ENCODE results near the gene DAB1.

The DAB1 gene

DNA sequence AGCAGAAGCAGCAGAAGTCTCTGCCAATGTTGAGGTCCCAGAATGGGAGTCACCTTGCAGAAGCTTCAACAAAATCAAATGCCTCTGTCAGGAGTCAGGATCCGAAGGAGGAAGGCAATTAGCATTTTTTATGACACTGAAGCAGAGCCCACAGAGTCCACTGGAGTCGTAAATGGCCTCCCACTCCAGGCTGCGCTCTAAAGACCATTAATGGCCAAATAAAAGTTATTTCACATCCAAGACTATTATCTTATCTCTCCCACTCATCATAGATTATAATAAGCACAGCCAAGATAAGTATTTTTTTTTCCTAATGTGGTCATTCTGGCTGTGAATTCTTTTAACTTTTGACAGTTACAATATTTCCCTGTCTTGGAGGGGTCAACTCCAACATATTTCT lies 267.0 kb downstream of the DAB1 start:
- no peak for DNase-seq

GRCh38 chr1:57146100-57146499 lies 277.8 kb downstream of the DAB1 start:
- DNase-seq, result no peak

DNA sequence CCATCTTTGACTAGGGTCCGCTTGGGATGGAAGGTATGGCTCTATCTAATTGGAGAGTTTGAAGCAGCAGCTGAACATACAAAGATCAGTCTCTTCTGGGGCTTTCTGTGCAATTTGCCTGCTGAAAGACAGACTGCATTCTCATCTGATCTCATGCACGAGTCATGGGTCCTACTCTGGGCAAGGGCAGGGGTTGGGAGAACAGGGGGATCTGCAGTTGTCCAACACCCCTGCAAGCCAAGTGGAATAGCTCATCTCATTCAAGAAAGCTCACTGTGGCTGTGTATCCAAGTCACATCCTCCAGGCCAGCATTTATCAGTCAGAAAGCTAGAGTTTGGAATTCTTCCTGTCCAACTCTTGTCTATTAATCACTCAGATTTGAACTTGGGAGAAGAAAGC lies 280.9 kb downstream of the DAB1 start:
- DNase-seq, result no peak

DNA sequence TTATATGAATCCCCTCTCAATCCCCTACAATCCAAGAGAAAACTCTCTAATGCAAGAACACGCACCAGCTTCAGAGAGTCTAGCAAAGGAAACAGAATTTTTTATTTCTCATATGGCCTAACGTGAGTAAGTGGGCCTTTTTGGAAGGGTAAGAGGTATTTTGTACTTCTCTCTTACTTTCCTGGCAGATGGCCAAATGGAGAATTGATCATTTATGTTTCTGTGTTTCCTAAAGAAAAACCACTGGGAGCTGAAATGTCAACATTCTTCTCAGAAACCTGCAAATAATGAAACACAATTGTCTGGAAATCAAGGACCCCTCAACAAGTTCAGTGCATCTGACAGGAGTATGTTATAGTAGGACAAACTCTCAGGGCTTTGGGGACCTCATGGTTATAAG lies 281.7 kb downstream of the DAB1 start:
- DNase-seq, result no peak

DNA sequence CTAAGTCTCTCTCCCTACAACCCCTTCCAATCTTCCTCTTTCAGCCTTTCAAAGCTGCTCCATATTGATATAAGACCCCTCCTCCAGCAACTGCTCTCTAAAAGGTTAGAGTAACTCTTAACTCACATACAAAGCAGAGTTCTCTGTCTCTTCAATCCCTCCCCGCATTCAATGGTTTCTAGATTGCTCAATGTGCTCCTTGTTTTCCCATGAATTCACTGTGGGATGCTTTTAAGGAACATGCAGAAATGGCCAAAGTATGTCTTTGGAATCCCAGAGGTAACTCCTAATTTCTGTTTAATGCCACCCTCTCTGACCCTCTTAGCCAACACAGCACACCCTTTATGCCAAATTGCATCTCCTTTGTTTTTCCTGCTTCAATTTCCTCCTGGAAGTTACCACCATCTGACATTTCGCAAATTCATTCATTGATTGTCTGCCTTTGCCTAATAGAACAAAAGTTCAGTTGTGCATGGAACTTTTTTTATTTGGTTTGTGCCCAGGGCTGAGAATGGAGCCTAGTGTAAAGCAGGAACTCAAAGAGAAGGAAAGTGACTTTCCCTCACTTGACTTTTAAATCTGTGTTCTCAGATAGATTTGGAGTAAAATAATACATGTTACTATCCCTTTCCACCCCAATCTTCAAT lies 285.3 kb downstream of the DAB1 start:
- DNase-seq, result no peak

DNA sequence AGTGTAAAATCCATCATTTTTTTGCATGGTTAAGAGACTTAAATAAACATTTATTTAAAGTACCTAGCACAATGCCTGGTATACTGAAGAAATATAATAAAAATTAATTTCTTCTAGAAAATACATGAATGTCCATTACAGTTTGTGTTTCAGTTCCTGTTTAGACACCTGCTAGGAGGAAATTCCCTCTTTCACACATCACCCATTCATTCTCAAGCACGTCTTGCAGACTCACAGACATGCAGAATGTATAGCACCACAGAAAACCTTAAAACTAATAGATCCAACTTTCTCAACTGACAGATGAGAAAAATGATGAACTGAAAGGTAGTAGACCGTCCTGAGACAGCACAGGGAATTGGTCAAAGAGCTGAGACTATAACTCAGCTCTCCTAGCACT lies 285.9 kb downstream of the DAB1 start:
- no peak for DNase-seq

GRCh38 chr1:57134803-57135202 lies 289.1 kb downstream of the DAB1 start:
- DNase-seq, result no peak

DNA sequence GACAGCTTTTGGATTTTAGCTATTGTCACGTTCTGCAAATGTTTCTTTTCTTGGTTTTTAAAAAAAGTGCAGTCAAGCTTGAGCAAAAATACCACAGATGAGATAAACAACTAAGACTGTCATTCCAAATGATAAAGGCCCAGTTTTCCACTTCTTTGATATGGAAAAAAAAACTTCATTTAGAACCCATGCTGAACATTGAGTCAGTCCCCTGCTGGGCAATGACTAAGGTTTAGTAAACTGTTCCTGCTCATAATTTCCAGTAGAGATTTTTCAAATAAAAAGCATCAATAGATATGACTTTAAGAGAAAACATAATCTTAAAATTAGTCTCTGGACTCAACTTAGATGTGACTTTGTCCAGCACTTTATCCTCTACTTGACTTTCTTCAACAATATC lies 290.2 kb downstream of the DAB1 start:
- no peak for DNase-seq

DNA sequence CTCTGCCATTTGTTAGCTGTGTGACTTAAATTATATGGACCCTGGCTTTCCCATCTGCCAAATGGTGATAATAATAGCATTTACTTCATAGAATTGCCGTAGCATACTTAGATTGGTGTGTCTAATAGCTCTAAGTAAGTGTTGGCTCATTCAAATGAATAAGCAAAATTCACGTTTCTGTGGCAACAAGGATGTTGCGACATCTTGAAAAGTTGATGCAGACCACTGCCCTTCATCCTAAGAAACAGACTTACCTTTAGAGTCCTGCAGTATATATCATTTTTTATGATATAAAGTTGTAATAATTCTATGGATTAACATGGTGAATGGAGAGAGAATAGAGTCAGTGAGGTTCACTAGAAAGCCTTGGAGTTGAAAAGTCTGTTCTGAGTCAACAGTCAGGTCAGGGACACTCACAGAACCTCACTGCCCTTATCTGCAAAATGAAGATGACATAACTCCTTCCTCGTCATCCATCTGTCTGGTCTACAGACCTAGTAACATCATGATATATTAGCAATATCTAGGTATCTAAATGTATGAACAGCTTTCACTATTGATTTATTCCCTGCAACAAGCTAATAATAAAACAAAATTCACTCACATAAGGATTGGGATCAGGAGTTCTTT lies 290.8 kb downstream of the DAB1 start:
- no peak for DNase-seq

GRCh38 chr1:57131701-57132394 lies 292.0 kb downstream of the DAB1 start:
- no peak for DNase-seq

- no peak for DNase-seq
Observed at GRCh38 chr1:57131257-57131656, 292.6 kb downstream of the DAB1 start.

DNA sequence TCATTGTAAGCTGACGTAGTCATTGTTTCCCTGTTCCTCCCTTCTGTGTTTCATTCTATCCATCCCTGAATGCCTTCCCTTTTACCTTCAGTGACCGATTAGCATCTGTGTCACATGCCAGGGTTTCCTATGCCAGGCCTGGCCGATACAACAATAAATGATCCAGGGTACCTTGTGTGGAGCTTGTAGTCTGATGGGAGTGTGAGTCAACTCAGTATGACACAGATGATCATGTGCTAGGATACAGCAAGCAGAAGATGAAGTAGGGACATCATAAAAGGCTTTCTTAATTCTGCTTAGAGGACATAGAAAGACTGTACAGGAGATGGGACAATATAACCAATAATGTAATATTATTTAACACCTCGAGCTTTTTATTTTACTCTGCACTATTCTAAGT lies 294.0 kb downstream of the DAB1 start:
- no peak for DNase-seq

DNA sequence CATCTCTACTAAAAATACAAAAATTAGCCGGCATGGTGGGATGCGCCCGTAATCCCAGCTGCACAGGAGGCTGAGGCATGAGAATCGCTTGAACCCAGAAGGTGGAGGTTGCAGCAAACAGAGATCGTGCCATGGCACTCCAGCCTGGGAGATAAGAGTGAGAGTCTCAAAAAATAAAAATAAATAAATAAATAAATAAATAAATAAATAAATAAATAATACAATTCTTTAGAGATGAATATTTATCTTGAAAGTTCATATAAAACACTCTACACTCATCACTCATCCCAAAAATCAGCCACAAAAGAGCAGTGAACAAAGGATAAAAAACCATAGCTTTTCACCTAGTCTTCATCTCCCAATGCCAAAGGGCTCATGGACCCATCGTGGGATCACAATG lies 295.9 kb downstream of the DAB1 start:
- no peak for DNase-seq

DNA sequence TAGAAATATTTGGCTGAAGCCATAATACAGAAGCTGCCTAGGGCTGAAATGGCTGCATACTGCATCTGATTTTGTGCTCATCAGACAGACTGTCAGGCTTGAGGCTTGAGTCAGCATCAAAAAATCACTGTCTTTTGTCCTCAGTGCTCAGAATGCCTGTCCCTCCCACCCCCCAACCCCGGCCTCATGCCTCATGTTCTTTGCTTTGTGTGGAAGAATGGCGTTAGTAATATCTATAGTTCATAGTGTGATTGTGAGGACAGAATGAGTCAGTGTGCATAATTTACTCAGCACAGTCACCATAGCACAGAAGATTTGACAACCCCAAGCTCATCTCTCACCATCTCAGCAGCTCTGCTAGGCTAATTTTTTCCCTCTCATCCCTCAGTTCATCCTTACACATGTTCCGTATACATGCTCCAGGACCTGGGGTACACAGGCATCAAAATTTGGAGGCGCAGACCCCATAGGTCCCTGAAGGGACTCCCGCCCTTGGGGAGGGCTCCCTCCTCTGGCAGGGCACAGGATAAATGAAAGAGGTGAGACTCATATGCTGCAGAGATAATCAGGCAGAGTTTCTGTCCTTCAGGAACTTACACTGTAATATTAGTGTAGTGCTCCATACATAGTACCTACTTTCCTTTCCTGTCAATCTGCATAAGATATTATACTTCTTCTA lies 299.0 kb downstream of the DAB1 start:
- peak; percentile 0 to 3 for DNase-seq

GRCh38 chr1:57124170-57124569 lies 299.7 kb downstream of the DAB1 start:
- no peak for DNase-seq

GRCh38 chr1:57122031-57122430 lies 301.8 kb downstream of the DAB1 start:
- DNase-seq, result no peak

DNA sequence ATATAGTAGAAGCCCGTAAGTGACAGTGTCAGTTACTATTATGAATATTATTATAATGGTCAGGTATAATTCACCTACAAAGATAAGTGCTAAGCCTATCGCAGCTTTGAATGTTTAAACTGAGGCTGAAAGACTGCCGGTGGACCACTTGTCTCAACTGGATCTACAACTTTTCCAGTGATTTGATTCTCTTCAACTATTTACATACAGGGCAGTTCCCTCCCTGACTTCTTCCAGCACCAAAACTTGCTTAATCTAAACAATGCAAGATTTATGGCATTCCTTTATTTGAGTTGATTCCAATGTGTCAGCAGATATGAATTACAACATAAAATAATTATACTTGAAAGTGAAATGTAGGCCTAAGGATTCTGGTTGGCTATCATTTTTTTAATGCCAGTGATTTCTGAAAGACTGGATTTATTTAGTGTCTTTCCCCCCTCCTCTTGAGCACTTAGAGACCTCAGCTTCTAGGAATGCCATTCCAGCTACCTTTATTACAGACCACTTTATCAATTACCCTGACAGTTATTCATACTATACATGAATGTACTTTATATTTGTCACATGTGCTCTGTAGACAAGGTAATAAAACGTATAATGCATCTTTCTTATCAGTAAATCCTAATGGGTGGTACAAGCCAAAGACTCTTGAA lies 304.8 kb downstream of the DAB1 start:
- no peak for DNase-seq

DNA sequence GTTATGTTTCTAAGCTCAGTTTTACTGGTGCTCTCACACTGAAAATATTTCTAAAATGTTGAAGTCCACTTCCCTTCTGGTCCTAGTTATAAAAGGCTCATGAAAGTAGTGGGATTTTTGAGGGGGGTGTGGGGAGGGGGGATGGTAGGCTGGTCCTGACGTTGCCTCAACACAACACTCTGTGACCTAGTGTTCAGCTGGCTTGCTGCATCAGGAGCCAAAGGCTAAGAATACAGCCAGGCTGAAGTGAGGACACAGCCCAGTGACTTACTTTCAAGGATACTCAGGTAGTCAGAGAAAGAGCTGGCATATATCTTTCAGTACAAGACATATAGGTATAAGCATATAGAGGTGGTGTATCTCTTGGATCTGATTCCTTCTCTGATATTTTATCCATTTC lies 306.1 kb downstream of the DAB1 start:
- no peak for DNase-seq

DNA sequence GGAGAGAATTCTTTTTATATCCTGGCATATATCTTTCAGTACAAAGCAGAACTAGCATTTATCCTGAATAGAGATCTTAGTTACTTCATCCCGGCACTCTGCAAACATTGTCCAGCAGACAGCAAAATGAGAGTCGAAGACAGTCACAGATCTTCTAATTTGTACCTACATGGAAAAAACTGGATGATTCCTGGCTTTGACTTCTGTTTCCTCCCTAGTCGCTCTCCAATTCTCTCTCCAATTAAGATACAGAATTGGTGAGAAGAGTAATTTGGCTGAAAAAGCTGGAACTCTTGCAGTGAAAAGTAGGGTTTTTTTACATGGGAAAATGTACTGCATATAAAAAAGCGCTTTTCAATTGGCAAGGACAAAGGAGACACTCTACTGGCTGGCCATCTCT lies 307.0 kb downstream of the DAB1 start:
- no peak for DNase-seq

DNA sequence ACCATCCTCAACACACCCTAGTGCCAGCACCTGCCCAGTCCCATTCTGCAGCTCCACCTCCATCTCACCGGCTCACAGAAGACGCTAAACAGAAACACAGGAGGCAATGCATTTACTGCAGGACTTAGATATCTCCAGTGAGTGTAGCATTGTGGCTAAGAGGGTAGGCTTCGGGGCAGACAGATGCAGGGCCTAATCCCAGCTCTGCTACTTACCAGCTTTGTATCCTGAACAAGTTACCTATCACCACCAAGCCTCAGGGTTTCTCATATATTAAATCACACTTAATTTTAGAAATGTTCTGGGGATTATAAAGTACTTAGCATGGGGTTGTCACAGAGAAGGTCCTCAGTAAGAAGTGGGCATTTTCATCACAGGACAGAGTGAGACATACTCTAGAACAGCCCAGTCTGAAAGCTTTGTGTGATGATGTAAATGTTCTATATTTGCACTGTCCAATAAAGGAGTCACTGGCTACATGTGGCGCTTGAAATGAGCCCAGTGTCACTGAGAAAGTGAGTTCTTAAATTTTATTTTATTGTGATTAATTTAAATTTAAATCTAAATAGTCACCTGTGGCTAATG lies 308.7 kb downstream of the DAB1 start:
- DNase-seq, result no peak

GRCh38 chr1:57112148-57112547 lies 311.7 kb downstream of the DAB1 start:
- DNase-seq, result no peak

DNA sequence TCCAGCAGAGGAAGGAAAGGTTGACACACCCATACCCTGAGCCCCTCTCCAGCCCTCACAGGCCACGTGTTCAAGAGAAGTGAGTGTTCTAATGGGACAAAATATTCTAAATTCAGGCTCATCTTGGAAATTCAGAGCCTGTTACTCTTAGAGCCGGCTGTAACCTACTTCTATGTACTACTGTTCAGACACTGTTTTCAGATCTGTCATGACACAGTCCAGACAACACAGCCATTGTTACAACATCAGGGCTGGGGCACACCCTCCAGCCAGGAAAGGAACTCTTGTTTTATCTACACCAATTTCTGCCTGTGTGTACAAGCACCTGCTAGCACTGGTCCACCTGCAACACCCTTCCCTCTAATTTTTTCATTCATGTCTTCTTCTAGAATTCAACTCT lies 312.7 kb downstream of the DAB1 start:
- DNase-seq, result no peak

DNA sequence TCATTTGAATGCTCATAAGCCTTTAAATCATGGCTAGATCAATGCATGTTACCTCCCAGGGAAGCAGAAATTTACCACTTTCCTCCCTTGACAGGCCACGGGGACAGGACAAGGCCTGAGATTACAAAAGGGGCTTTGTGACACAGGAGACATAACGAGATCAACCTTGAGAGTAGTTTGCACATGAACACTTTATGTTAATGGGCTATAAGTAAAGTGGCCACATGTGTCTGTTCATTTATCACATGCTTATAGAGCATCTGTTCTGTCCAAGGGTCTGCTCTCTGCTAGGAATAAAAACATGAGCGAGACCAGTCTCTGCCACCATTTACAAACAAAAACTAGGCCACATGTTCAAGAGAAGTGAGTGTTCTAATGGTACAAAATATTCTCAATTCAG lies 314.0 kb downstream of the DAB1 start:
- no peak for DNase-seq
